Activated naive CD4-positive, alpha-beta T cell treated with anti-CD3 and anti-CD28 coated beads for 36 hours (primary cell): Measurements from ENCODE around the gene NCK2. TPM values are rescaled to one million over a fixed set of nuclear protein-coding genes. Genes with fewer than 3 reads are reported as not detected.

ENCODE experiments used
- CTCF ChIA-PET: fragments of 350-600 bp; sonication (Branson Sonifier 250); formaldehyde crosslinking; loops from one replicate; lab custom pipeline; 2021; ENCODE audit warnings: antibody characterized with exemption; lab: Charles Lee
- DNase-seq: peaks from one replicate; pipeline ENCODE4 v3.0.0-alpha.2; 2020
- H3K27ac Mint-ChIP-seq: one replicate; pipeline ENCODE4 v1.8.0; 2021; ENCODE audit warnings: mild to moderate bottlenecking, mixed read lengths
- H3K27me3 Mint-ChIP-seq: one replicate; pipeline ENCODE4 v1.8.0; 2021; ENCODE audit warnings: low read depth, mixed read lengths
- H3K36me3 Mint-ChIP-seq: one replicate; pipeline ENCODE4 v1.8.0; 2021; ENCODE audit warnings: low read depth, mixed read lengths
- H3K4me1 Mint-ChIP-seq: one replicate; pipeline ENCODE4 v1.8.0; 2021; ENCODE audit warnings: low read depth, mixed read lengths
- H3K4me3 Mint-ChIP-seq: one replicate; pipeline ENCODE4 v1.8.0; 2021; ENCODE audit warnings: mild to moderate bottlenecking, moderate library complexity, mixed read lengths
- H3K9me3 Mint-ChIP-seq: one replicate; pipeline ENCODE4 v1.8.0; 2021; ENCODE audit warnings: mixed read lengths
- intact Hi-C: fragments of 100-400 bp; cut with micrococcal nuclease; formaldehyde crosslinking; loops from one replicate; pipeline ENCODE4 v1.15.1; 2023
- total RNA-seq, 2 experiments: library from RNA; stranded (reverse); gene quantifications; one replicate each; pipeline ENCODE4 v1.2.3, GENCODE V29; 2021

NCK2 gene
- total RNA-seq, 2 experiments from 2014 or later, result 106 to 113 TPM

DNA sequence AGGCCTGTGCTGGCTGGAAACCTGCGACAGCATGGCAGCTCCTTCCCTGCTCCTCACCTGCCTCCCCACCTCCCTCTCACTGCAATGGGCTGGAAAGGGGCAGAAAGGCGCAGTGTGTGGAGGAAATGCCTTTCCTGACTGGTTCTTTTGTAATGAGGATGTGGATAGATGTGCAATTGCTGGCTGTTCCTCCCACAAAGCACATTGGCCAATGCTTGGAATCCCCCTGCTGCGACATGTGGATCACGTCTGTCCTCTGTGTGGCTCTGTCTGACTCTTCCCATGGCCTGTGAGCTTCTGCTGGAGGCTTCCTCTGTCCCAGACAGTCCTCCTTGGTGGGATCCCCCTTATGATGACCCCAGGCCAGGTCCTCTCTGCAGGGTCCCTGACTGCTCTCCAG, 172.5 kb downstream of the NCK2 start:
- DNase-seq, result no peak
- H3K4me3 Mint-ChIP-seq, result no peak overlapping the region
- no peak overlapping the region for H3K27ac Mint-ChIP-seq
- CTCF ChIA-PET, result no interaction called here
- peaks cover 20% of the 10 kb centered on the region for H3K9me3 Mint-ChIP-seq
- H3K4me1 Mint-ChIP-seq, result peaks cover 31% of the 10 kb centered on the region
- no peaks in the 10 kb centered on the region for H3K36me3 Mint-ChIP-seq
- no peaks in the 10 kb centered on the region for H3K27me3 Mint-ChIP-seq
- intact Hi-C loops, result no loop called here

DNA sequence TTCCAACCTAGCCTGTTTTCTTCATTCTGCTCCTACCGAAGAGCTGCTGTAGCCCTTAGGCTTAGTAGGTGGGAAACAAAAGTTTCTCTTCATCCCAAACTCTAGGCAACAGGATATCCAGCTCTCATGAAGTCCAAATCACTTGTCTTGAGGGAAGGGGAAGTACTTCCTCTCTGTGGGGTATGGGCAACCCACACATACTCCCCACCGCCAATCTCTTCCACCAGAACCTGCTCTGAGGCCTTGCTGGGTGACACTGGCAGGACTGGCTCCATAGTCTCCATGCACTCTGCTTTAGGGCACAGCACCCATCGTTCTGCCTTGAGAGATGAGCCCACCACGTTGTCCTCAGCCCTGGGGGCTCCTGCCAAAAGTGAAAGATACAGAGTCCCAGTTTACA, 173.0 kb downstream of the NCK2 start:
- no peaks in the 10 kb centered on the region for H3K36me3 Mint-ChIP-seq
- H3K9me3 Mint-ChIP-seq, result peaks cover 22% of the 10 kb centered on the region
- CTCF ChIA-PET, result interaction anchor here (0.6 to 1.1 kb wide), 2 partner anchors 12 to 218 kb away, joined by 4 read pairs; no protein-coding TSS in a partner anchor
- no peak overlapping the region for H3K27ac Mint-ChIP-seq
- H3K4me3 Mint-ChIP-seq, result no peak overlapping the region
- no peaks in the 10 kb centered on the region for H3K27me3 Mint-ChIP-seq
- intact Hi-C loops, result no loop called here
- peaks cover 28% of the 10 kb centered on the region for H3K4me1 Mint-ChIP-seq
- DNase-seq, result no peak

DNA sequence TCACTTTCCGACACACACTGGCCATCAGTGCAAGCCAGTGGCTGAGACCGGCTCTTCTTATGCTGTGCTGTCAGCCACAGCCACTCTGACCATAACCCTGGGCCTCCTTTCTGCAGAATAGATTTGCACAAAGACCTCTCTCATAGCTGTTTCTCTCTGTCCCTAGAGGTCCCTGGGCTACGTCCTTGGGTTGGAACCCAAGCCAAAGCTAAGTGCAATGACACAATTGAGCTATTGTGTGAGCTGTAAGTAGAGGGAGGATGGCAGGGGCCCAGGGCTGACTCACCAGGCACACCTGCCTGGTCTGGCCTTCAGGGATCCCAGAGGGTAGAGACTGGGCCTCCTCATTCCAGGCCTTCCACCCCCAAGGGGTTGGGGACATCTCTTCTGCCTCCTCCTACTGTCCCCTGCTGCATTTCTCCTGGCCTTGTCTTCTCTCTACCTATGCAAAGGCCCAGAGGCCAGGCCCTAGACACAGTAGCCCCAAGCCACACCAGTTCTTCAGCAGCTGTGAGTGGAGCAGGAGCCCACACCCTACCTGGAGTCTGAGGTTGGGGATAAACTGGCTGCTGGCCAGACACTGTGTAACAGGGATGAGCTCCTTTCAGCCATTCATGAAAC, 174.6 kb downstream of the NCK2 start:
- Mint-ChIP-seq H3K4me1 (peaks cover 35% of the 10 kb centered on the region), H3K4me3 (no peak overlapping the region), H3K9me3 (peaks cover 20% of the 10 kb centered on the region), H3K27me3 (no peaks in the 10 kb centered on the region), H3K36me3 (no peaks in the 10 kb centered on the region), H3K27ac (no peak overlapping the region)
- CTCF ChIA-PET, result interaction anchor here (0.6 to 1.8 kb wide), 5 partner anchors 8 to 570 kb away, joined by 3 to 6 read pairs (median 4); no protein-coding TSS in a partner anchor
- intact Hi-C loops, result no loop called here
- DNase-seq, result no peak

DNA sequence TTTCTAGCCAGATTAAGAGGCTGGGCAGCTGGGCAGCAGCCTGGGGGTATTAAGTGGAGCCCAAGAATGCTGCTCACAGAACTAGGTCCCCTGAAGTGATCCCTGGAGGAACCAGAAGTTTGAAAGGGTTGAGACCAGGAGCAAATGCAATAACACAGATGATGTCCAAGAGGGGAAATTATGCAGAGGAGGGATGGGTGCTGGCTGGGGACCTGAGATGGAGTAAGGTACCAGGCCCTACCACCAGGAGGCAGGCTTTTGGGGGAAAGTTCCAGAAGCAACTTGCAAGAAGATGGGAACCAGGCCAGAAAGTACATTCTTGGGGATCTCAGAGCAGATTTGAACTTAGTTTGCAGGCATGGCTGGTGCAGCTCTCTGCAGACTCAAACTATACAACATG, 175.1 kb downstream of the NCK2 start:
- Mint-ChIP-seq H3K27ac (no peak overlapping the region), H3K9me3 (peaks cover 16% of the 10 kb centered on the region), H3K27me3 (no peaks in the 10 kb centered on the region), H3K4me1 (peaks cover 40% of the 10 kb centered on the region), H3K36me3 (no peaks in the 10 kb centered on the region), H3K4me3 (no peak overlapping the region)
- CTCF ChIA-PET, result interaction anchor here (0.6 to 1.8 kb wide), 5 partner anchors 9 to 571 kb away, joined by 3 to 6 read pairs (median 4); no protein-coding TSS in a partner anchor
- intact Hi-C loops, result loop anchor here (1.0 kb wide), 1 partner anchor 165 kb away; no protein-coding TSS in a partner anchor
- peak; percentile 71 for DNase-seq

DNA sequence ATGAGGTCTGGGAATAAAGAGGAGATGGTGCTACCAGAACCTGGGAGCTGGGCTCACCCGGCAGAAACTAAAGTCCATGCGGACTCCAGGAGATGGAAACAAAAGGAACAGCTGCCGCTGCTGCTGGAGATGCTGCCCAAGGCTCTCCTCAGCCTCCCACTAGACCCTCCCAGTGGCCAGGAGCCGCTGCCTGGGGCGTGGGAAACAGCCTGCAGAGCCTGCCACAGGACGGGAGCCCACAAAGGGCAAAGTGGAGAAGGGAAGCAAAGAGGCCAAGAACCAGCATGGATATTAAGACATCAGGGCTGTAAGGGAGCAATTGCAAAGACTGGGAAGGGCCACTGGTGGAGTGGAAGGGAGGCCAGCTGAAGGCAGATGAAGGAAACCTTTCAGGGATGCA, 179.6 kb downstream of the NCK2 start:
- H3K4me1 Mint-ChIP-seq, result peaks cover 60% of the 10 kb centered on the region
- no peaks in the 10 kb centered on the region for H3K36me3 Mint-ChIP-seq
- CTCF ChIA-PET, result no interaction called here
- no peak overlapping the region for H3K27ac Mint-ChIP-seq
- intact Hi-C loops, result no loop called here
- DNase-seq, result no peak
- peaks cover 10% of the 10 kb centered on the region for H3K9me3 Mint-ChIP-seq
- H3K4me3 Mint-ChIP-seq, result no peak overlapping the region
- H3K27me3 Mint-ChIP-seq, result no peaks in the 10 kb centered on the region

DNA sequence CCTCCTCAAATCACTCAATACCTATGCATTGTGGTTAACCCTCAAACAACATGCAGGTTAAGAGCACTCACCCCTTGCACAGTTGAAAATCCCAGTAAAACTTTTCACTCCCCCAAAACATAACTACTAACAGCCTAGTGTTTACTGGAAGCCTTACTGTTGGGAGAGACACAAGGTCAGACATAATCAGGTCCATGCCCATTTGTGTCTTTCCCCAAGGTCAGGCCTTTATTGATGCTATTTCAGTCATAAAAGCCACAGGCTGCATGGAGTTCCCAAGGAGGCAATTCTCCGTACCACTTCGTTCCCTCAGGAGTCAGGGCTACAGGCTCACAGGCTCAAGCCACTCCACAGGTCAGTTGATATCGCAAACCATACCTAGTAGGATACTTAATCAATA, 180.2 kb downstream of the NCK2 start:
- Mint-ChIP-seq H3K27me3 (no peaks in the 10 kb centered on the region), H3K9me3 (peaks cover 10% of the 10 kb centered on the region), H3K4me1 (peaks cover 59% of the 10 kb centered on the region), H3K27ac (no peak overlapping the region), H3K36me3 (no peaks in the 10 kb centered on the region), H3K4me3 (no peak overlapping the region)
- CTCF ChIA-PET, result no interaction called here
- intact Hi-C loops, result no loop called here
- no peak for DNase-seq

DNA sequence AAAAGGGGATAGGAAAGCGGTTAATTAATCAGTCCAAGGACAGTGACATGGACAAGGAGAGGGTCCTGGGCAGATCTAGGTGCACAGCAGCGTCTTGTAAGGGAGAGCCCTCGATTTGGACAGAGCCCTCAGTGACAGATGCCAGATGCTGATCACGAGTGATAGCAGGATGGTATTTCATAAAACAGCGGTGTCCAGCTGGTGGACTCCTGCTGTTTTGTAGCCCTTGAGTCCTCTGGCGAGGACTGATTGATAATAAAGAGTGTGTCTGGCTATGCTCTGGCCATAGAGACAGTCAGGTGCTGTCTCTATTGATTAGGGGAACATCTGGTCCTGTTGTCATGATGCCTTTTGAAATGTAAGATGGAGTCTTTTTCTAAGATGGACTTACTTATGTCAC, 180.7 kb downstream of the NCK2 start:
- Mint-ChIP-seq H3K36me3 (no peaks in the 10 kb centered on the region), H3K27me3 (no peaks in the 10 kb centered on the region), H3K27ac (no peak overlapping the region), H3K4me1 (peaks cover 61% of the 10 kb centered on the region), H3K9me3 (peaks cover 10% of the 10 kb centered on the region), H3K4me3 (no peak overlapping the region)
- intact Hi-C loops, result no loop called here
- CTCF ChIA-PET, result interaction anchor here (0.6 kb wide), 1 partner anchor 125 kb away, joined by 3 read pairs; no protein-coding TSS in a partner anchor
- no peak for DNase-seq

DNA sequence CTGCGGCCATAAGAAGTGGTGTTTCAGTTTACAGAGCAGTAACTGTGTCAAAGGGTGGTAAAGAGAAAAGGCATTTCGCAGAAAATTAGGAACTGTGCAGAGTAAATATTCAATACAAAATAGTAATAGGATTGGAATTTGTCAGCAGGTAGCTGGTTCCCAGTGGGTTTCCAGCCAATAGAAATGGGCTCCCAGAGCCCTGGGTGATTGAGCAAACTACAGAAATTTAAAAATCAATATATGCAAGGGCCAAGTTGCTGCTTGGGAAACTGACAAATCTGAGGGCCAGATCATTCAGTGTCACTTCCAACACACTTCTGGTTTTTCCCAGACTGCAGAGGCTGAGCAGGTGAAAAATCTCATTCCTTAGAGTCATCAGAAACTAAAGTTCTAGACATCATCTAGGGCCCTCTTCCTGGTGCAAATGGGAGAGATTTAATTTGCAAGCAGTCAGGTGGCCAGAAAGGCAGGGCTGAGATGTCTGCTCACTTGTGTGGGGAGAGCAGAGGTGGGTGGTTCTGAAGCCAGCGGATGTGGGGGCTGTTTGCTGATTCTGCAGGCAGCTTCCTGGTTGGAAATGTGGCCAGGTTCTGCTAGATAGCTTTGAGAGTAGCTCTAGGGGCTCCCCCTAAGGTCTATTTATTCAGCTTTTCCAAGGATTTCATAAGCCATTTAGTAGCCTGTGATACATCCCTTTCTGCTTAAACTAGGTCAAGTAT, 182.4 kb downstream of the NCK2 start:
- DNase-seq, result peak; percentile 69
- peak overlapping the region; percentile 75 for H3K27ac Mint-ChIP-seq

DNA sequence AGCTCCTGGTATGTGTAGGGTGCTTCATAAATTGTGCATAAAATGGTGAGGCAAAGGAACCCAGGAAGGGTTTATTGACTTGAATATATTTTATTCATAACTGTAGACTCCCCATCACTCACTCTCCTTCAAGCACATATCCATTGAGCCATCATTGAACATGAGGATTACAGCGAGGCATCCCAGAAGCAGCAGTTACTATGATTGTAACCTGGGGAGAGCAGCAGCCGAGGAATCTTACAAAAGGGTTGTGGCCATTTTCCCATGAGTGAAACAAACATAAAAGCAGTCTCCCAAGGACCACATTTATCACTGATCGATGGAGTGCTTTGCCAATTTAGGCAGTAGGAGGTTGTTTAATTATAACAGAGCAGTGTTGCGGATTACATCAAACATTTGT, 183.4 kb downstream of the NCK2 start:
- Mint-ChIP-seq H3K27me3 (no peaks in the 10 kb centered on the region), H3K36me3 (no peaks in the 10 kb centered on the region), H3K9me3 (peaks cover under 1% of the 10 kb centered on the region), H3K4me1 (peaks cover 60% of the 10 kb centered on the region), H3K27ac (no peak overlapping the region), H3K4me3 (no peak overlapping the region)
- CTCF ChIA-PET, result interaction anchor here (0.6 kb wide), 1 partner anchor 109 kb away, joined by 4 read pairs; no protein-coding TSS in a partner anchor
- DNase-seq, result no peak
- intact Hi-C loops, result no loop called here

More for the DNA sequence above, 182.4 kb downstream of the NCK2 start:
- Mint-ChIP-seq H3K4me3 (no peak overlapping the region), H3K27me3 (no peaks in the 10 kb centered on the region), H3K4me1 (peaks cover 58% of the 10 kb centered on the region), H3K36me3 (no peaks in the 10 kb centered on the region), H3K9me3 (peaks cover 3% of the 10 kb centered on the region)
- intact Hi-C loops, result no loop called here
- CTCF ChIA-PET, result interaction anchor here (1.2 to 1.4 kb wide), 2 partner anchors 18 to 26 kb away, joined by 4 read pairs; no protein-coding TSS in a partner anchor

DNA sequence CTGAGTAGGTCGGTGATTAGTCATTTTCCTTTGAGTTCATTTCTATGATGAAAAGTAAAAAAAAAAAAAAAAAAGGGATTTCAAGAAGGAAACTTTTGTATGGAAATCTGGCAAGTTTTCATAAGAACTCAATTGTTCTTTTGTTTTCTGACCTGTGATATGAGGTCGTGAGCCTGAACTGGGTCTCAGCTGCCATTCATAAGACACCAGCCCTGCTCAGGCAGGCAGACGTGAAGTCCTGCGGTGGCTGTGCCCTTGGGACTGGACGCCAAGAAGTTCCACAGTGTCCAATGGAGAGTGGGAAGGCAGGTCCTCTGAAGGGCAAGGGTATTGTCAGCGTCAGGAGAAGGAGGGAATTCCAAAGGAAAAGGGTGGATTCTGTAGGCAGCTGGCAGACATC, 183.9 kb downstream of the NCK2 start:
- peaks cover 62% of the 10 kb centered on the region for H3K4me1 Mint-ChIP-seq
- CTCF ChIA-PET, result interaction anchor here (0.6 to 1.2 kb wide), 3 partner anchors 16 to 110 kb away, joined by 3 to 5 read pairs (median 4); no protein-coding TSS in a partner anchor
- intact Hi-C loops, result no loop called here
- H3K27ac Mint-ChIP-seq, result no peak overlapping the region
- H3K9me3 Mint-ChIP-seq, result peaks cover 5% of the 10 kb centered on the region
- DNase-seq, result no peak
- no peaks in the 10 kb centered on the region for H3K27me3 Mint-ChIP-seq
- no peaks in the 10 kb centered on the region for H3K36me3 Mint-ChIP-seq
- H3K4me3 Mint-ChIP-seq, result no peak overlapping the region

DNA sequence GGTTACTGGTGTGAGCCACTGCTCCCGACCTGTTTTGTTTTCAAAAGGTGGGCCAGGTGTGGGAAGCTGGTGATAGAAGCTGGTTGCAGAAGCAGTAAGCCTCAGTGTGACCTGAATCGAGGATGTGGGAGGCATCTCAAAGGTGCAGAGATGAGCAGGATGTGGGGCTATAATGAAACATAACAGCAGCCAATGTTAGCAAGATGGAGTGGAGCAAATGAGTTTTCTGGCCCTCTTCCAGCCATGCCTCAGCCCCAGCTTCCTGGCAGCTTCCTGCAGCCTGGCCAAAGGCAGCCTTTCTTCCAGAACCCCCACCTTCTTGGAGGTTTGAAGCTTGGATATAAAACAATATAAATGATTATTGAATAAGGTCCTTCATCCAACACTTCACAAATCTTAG, 184.8 kb downstream of the NCK2 start:
- H3K36me3 Mint-ChIP-seq, result no peaks in the 10 kb centered on the region
- H3K27ac Mint-ChIP-seq, result peak overlapping the region; percentile 57
- no peaks in the 10 kb centered on the region for H3K27me3 Mint-ChIP-seq
- intact Hi-C loops, result no loop called here
- no peak overlapping the region for H3K4me3 Mint-ChIP-seq
- CTCF ChIA-PET, result interaction anchor here (0.6 to 1.3 kb wide), 6 partner anchors 11 to 351 kb away, joined by 3 to 5 read pairs (median 4); no protein-coding TSS in a partner anchor
- peaks cover 8% of the 10 kb centered on the region for H3K9me3 Mint-ChIP-seq
- DNase-seq, result peak; percentile 75
- H3K4me1 Mint-ChIP-seq, result peaks cover 64% of the 10 kb centered on the region

DNA sequence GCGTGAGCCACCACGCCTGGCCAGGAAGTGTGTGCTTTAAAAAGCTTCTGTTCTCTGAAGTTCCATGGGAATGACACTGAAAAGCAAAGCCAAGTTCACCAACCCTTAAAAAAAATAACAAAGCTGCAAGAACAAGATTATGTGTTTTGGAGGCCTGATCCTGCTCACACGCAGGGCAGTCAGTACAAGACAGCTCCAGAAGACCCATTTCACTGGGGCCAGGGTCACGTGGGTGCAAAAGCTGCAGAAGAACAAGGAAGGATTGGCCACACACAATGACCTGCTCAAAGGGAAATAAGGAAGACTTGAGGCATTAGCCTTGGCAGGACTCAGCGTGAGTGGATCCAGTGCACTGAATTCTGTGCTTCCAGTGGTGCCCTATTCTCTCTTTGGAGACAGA, 187.9 kb downstream of the NCK2 start:
- DNase-seq, result no peak
- Mint-ChIP-seq H3K27me3 (no peaks in the 10 kb centered on the region), H3K27ac (no peak overlapping the region), H3K9me3 (peaks cover 8% of the 10 kb centered on the region), H3K4me3 (no peak overlapping the region), H3K36me3 (no peaks in the 10 kb centered on the region), H3K4me1 (peaks cover 47% of the 10 kb centered on the region)
- intact Hi-C loops, result no loop called here
- CTCF ChIA-PET, result interaction anchor here (1.5 kb wide), 1 partner anchor 13 kb away, joined by 6 read pairs; no protein-coding TSS in a partner anchor
